Measurements from ENCODE around the gene LGALS1. TPM values are rescaled to one million over a fixed set of nuclear protein-coding genes. Genes with fewer than 3 reads are reported as not detected.

LGALS1 gene
- total and polyA plus RNA-seq, 2 experiments from 2014 or later = 568 to 780 TPM

DNA sequence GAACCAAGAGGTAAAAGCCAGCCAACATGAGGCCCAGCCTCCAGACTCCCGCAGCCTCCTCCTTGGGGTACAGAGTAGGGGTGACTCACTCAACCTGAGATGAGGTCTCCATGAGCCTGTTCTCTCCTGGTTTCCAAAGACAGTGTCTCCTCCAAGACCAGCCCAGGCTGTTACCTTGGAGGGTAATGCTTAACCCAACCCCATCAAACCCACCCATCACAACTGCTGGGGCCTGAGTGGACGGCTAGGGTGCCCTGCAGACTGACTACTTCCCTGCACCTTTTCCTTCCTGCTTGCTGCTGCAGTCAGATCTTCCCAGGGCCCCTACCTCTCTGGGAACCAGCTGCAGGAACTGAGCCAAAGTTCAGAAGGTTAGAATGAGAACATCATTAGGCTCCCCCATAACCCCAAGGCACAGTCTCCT is 5.6 kb downstream of the LGALS1 start:
- no peak for DNase-seq (ENCODE audit: low spot score)
- Histone ChIP-seq H2AFZ (no peak overlapping the region), H3K9me3 (ENCODE audit: low read depth) (no peaks in the 10 kb centered on the region), H3K4me3 (no peak overlapping the region), H4K20me1 (ENCODE audit: insufficient read depth, poor library complexity, severe bottlenecking) (peaks cover 12% of the 10 kb centered on the region), H3K36me3 (replicated peaks; ENCODE audit: insufficient read depth, low read depth) (no peaks in the 10 kb centered on the region), H3K27ac (peak overlapping the region; percentile 33), H3K9me2 (replicated peaks; ENCODE audit: insufficient read depth) (no peaks in the 10 kb centered on the region), H3K4me1 (ENCODE audit: insufficient read depth) (peaks cover 4% of the 10 kb centered on the region), H3K27me3 (no peaks in the 10 kb centered on the region), H3K4me2 (no peak overlapping the region), H3K79me2 (peaks cover 4% of the 10 kb centered on the region)
- 85% methylated on average over 2 of the region's 2 CpGs for WGBS (ENCODE audit: low lambda C conversion rate, missing lambda C conversion rate)
- TF ChIP-seq EZH2phosphoT487 (IDR thresholded peaks at IDR 0.05; ENCODE audit: low read depth, severe bottlenecking, unreplicated experiment) (no peak), EZH2 (IDR thresholded peaks at IDR 0.05; ENCODE audit: borderline replicate concordance) (no peak)
- TF ChIP-seq, protein P1, sequence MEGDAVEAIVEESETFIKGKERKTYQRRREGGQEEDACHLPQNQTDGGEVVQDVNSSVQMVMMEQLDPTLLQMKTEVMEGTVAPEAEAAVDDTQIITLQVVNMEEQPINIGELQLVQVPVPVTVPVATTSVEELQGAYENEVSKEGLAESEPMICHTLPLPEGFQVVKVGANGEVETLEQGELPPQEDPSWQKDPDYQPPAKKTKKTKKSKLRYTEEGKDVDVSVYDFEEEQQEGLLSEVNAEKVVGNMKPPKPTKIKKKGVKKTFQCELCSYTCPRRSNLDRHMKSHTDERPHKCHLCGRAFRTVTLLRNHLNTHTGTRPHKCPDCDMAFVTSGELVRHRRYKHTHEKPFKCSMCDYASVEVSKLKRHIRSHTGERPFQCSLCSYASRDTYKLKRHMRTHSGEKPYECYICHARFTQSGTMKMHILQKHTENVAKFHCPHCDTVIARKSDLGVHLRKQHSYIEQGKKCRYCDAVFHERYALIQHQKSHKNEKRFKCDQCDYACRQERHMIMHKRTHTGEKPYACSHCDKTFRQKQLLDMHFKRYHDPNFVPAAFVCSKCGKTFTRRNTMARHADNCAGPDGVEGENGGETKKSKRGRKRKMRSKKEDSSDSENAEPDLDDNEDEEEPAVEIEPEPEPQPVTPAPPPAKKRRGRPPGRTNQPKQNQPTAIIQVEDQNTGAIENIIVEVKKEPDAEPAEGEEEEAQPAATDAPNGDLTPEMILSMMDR (IDR thresholded peaks at IDR 0.05; ENCODE audit: poor library complexity) = no peak

DNA sequence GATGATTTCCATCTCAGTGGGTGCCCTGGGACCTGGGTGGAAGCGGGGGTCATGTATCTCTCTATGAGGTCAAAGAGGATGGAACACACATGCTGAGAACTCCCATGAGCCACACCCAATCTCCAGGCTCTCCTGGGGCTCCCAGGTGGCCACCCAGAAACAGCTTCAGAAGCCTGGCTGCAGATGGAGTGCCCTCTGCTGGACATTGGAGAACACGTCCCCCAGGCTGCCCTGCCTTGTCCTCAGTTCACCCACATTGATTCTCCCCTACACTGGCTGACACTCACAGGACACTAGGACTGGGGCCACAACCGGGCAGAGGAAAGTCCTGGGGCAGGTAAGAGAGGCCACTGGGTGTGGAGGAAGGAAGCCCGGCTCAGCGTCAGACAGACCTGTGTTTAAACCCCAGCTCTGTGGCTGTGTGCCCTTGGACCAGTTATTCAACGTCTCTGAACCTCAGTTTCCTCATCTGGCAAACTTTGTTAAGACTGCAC is 6.2 kb downstream of the LGALS1 start:
- Histone ChIP-seq H3K79me2 (peaks cover 2% of the 10 kb centered on the region), H3K27me3 (no peaks in the 10 kb centered on the region), H3K9me2 (replicated peaks; ENCODE audit: insufficient read depth) (no peaks in the 10 kb centered on the region), H3K4me2 (no peak overlapping the region), H2AFZ (no peak overlapping the region), H3K4me1 (ENCODE audit: insufficient read depth) (peaks cover 4% of the 10 kb centered on the region), H3K36me3 (replicated peaks; ENCODE audit: insufficient read depth, low read depth) (no peaks in the 10 kb centered on the region), H4K20me1 (ENCODE audit: insufficient read depth, poor library complexity, severe bottlenecking) (peaks cover 12% of the 10 kb centered on the region), H3K9me3 (ENCODE audit: low read depth) (no peaks in the 10 kb centered on the region), H3K4me3 (no peak overlapping the region), H3K27ac (peak overlapping the region; percentile 33)
- peak; percentile 89 for DNase-seq (ENCODE audit: low spot score)
- TF ChIP-seq, protein P1 (IDR thresholded peaks at IDR 0.05; ENCODE audit: poor library complexity) = peak; percentile 84
- TF ChIP-seq EZH2phosphoT487 (IDR thresholded peaks at IDR 0.05; ENCODE audit: low read depth, severe bottlenecking, unreplicated experiment) = no peak
- WGBS (ENCODE audit: low lambda C conversion rate, missing lambda C conversion rate) = 27% methylated on average over 6 of the region's 6 CpGs

DNA sequence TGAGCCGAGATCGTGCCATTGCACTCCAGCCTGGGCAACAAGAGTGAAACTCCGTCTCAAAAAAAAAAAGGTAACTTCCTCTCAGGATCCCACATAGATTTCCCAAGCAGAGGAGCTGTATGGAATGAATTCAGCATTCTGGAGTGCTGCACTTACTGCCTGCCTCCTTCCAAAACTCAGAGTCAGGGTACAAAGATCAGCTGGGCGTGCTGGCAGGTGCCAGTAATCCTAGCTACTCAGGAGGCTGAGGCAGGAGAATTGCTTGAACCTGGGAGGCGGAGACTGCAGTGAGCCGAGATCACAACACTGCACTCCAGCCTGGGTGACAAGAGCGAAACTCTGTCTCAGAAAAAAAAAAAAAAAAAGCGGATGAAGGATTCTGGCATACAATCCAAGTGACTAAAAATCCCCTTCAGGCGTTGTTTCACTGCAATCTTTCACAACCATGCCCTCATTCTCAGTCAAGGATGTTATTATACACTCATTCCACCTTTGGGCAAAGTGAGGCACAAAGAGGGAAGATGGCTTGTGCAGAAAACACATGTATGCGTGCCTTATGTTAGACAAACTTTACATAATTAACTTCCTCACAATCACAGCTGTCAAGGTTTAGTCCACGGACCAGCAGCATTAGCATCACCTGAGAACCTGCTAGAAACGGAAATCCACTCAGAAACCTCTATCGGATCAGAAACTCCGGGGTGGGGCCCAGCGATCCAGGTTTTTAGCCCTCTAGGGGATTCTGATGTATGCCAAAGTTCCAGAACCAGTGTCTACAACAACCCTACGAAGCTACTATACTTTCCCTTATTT is 9.6 kb downstream of the LGALS1 start:
- H3K4me2 ChIP-seq = peak overlapping the region; percentile 23
- 76% methylated on average over 16 of the region's 16 CpGs for WGBS (ENCODE audit: low lambda C conversion rate, missing lambda C conversion rate)
- TF ChIP-seq, protein P1 (IDR thresholded peaks at IDR 0.05; ENCODE audit: poor library complexity) = no peak
- H4K20me1 ChIP-seq (ENCODE audit: insufficient read depth, poor library complexity, severe bottlenecking) = no peaks in the 10 kb centered on the region
- no peaks in the 10 kb centered on the region for H3K9me3 ChIP-seq (ENCODE audit: low read depth)
- H3K27me3 ChIP-seq = no peaks in the 10 kb centered on the region
- peaks cover 15% of the 10 kb centered on the region for H3K79me2 ChIP-seq
- no peak for DNase-seq (ENCODE audit: low spot score)
- peak overlapping the region; percentile 91 for H3K27ac ChIP-seq
- peaks cover 4% of the 10 kb centered on the region for H3K4me1 ChIP-seq (ENCODE audit: insufficient read depth)
- no peak overlapping the region for H2AFZ ChIP-seq
- no peaks in the 10 kb centered on the region for H3K36me3 ChIP-seq (replicated peaks; ENCODE audit: insufficient read depth, low read depth)
- no peak overlapping the region for H3K4me3 ChIP-seq
- H3K9me2 ChIP-seq (replicated peaks; ENCODE audit: insufficient read depth) = no peaks in the 10 kb centered on the region

All from hepatocyte (in vitro differentiated cells).